PC-3 (cell line): ENCODE measurements around the gene CCDC174. TPM values are rescaled to one million over a fixed set of nuclear protein-coding genes. Genes with fewer than 3 reads are reported as not detected.
"Not testable (repeated sequence)": the region's sequence is repeated elsewhere in the genome, so short reads cannot be mapped to it uniquely, and the experiment has no call there.

Experiments
- ATAC-seq: fragments of 200-7000 bp; cut with Tn5 transposase; 2 replicates; pipeline ENCODE4 v1.9.1; 2020; ENCODE audit warnings: mild to moderate bottlenecking, moderate library complexity
- BruUV-seq: library from RNA; stranded (reverse); fragments of 400-500 nt; replicated peaks from 2 replicates; lab custom pipeline; 2021; lab: Mats Ljungman, UMichigan
- CTCF ChIA-PET: fragments of 300-600 bp; sonication (Branson Sonifier 250); formaldehyde crosslinking; loops from one replicate; lab custom pipeline; 2022; ENCODE audit warnings: antibody characterized with exemption; lab: Charles Lee
- POLR2A ChIA-PET: fragments of 300-600 bp; sonication (Branson Sonifier 250); formaldehyde crosslinking; loops from one replicate; lab custom pipeline; 2022; ENCODE audit warnings: antibody characterized with exemption; ENCODE audit not compliant: unreplicated experiment; lab: Charles Lee
- DNase-seq: peaks from one replicate; pipeline ENCODE4 v3.0.0-alpha.2; 2015
- H2AFZ ChIP-seq: fragments of 300-600 bp; sonication (generic); 2 replicates; pipeline ENCODE4 v1.6.0; 2016; ENCODE audit warnings: antibody characterized with exemption, low read length
- H3F3A ChIP-seq: fragments of 300-600 bp; sonication (generic); one replicate; pipeline ENCODE4 v1.6.0; 2017; ENCODE audit warnings: antibody characterized with exemption, low read length, control low read depth, mild to moderate bottlenecking; ENCODE audit not compliant: unreplicated experiment
- H3K27ac ChIP-seq: fragments of 300-600 bp; sonication (generic); 2 replicates; pipeline ENCODE4 v1.5.1; 2016; ENCODE audit warnings: mild to moderate bottlenecking, low read length
- H3K27me3 ChIP-seq: fragments of 300-600 bp; sonication (generic); 2 replicates; pipeline ENCODE4 v1.6.1; 2016; ENCODE audit warnings: low read length, mixed read lengths
- H3K36me3 ChIP-seq: fragments of 300-600 bp; sonication (generic); 2 replicates; pipeline ENCODE4 v1.6.1; 2016; ENCODE audit warnings: low read depth, mixed run types, low read length, mixed read lengths
- H3K4me1 ChIP-seq: fragments of 300-600 bp; sonication (generic); 2 replicates; pipeline ENCODE4 v1.5.1; 2016; ENCODE audit warnings: low read length; ENCODE audit not compliant: insufficient read depth
- H3K4me2 ChIP-seq: fragments of 300-600 bp; sonication (generic); 2 replicates; pipeline ENCODE4 v1.6.0; 2016; ENCODE audit warnings: low read length
- H3K4me3 ChIP-seq: fragments of 300-600 bp; sonication (generic); 2 replicates; pipeline ENCODE4 v1.5.1; 2016; ENCODE audit warnings: mild to moderate bottlenecking, low read length, mixed read lengths
- H3K79me2 ChIP-seq: fragments of 300-600 bp; sonication (generic); 2 replicates; pipeline ENCODE4 v1.6.1; 2017; ENCODE audit warnings: low read length, mixed read lengths
- H3K9ac ChIP-seq: fragments of 300-600 bp; sonication (generic); 2 replicates; pipeline ENCODE4 v1.6.0; 2016; ENCODE audit warnings: mild to moderate bottlenecking, low read length
- H3K9me2 ChIP-seq: fragments of 300-600 bp; sonication (generic); replicated peaks from 2 replicates; pipeline ENCODE4 v1.6.1; 2016; ENCODE audit warnings: mixed run types, low read length, mixed read lengths
- H3K9me3 ChIP-seq: fragments of 300-600 bp; sonication (generic); 2 replicates; pipeline ENCODE4 v1.6.1; 2016; ENCODE audit warnings: low read length, mixed read lengths
- H4K20me1 ChIP-seq: fragments of 300-600 bp; sonication (generic); 2 replicates; pipeline ENCODE4 v1.6.1; 2016; ENCODE audit warnings: low read length, mixed read lengths
- EZH2 ChIP-seq: fragments of 300-600 bp; sonication (generic); IDR thresholded peaks from one replicate; pipeline ENCODE4 v1.6.1; 2017; ENCODE audit warnings: antibody characterized with exemption, mild to moderate bottlenecking, low read length; ENCODE audit not compliant: unreplicated experiment
- EZH2phosphoT487 ChIP-seq: fragments of 300-600 bp; sonication (generic); IDR thresholded peaks from 2 replicates; pipeline ENCODE4 v1.6.1; 2018; ENCODE audit warnings: mild to moderate bottlenecking, antibody characterized with exemption, low read length, borderline replicate concordance
- intact Hi-C: fragments of 100-400 bp; cut with micrococcal nuclease; formaldehyde crosslinking; loops from 2 replicates; pipeline ENCODE4 v1.9.0; 2023
- total RNA-seq: library from RNA; depleted of rRNA; stranded (reverse); fragments of >200 nt; gene quantifications from 2 replicates; pipeline ENCODE4 v1.2.3, GENCODE V29; 2014
- TF ChIP-seq, protein P1 (sequence below): fragments of 300-600 bp; sonication (generic); conservative IDR thresholded peaks from 2 replicates; pipeline ENCODE4 v1.5.1; 2017; ENCODE audit warnings: antibody characterized with exemption, low read depth, mild to moderate bottlenecking, low read length

CCDC174 gene
- total RNA-seq, 1 experiment from 2014 or later: 8.2 TPM

DNA sequence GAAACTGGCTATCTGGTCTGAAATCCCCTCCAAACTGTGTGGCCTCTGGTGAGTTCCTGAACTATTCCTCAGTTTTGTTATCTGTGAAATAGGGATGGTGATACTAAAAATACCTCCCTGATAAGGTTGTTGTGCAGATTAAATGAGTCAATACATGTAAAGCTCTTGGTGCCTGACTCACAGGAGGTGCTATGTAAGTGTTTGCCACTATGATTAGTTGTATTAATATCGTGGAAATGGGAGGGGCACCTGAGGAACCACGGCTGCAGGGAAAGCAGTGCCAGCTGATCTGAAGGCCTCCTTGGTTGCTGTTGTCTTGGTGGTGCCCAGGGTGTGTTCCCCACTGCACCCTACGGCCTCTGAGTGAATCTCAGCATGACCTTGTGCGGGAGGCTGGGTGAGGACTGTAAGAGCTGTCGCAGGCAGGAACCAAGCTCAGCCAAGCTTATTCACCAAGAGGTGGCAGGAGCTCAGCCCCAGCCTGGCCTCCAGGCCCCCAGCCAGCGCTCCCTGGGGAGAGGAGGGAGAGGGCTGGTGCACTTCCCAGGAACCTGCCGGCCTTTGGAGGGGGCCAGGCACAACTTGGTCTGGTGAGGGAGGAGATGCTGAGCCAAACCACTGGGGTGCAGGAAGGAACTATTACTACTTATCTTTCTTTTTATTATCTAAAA, 44.8 kb upstream of the CCDC174 start:
- no peak for TF ChIP-seq EZH2phosphoT487
- TF ChIP-seq, protein P1, sequence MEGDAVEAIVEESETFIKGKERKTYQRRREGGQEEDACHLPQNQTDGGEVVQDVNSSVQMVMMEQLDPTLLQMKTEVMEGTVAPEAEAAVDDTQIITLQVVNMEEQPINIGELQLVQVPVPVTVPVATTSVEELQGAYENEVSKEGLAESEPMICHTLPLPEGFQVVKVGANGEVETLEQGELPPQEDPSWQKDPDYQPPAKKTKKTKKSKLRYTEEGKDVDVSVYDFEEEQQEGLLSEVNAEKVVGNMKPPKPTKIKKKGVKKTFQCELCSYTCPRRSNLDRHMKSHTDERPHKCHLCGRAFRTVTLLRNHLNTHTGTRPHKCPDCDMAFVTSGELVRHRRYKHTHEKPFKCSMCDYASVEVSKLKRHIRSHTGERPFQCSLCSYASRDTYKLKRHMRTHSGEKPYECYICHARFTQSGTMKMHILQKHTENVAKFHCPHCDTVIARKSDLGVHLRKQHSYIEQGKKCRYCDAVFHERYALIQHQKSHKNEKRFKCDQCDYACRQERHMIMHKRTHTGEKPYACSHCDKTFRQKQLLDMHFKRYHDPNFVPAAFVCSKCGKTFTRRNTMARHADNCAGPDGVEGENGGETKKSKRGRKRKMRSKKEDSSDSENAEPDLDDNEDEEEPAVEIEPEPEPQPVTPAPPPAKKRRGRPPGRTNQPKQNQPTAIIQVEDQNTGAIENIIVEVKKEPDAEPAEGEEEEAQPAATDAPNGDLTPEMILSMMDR: no peak
- TF ChIP-seq EZH2: no peak

DNA sequence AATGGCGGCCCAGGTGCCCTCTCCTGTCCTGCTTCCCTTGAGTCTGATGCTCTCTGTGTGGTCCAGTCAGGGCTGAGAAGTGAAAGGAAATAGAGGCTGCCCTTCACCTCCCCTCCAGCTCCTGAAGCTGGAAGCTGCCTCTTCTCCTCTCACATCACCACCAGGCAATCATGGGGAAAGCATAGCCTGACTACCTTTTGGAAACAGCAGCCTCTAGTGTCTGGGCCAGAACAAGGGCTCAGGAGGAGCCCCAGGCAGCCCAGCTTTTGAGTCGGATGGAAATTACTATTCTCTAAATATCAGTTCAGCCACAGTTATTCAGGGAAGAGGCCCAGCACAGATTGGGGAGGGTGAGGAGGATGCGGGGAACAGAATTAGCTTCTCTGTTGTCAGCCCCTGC, 43.3 kb upstream of the CCDC174 start:
- TF ChIP-seq, protein P1: peak; percentile 33; the same call in 1 of the 2 replicates
- no peak for TF ChIP-seq EZH2
- no peak for TF ChIP-seq EZH2phosphoT487
- ChIA-PET POLR2A (no interaction called here), CTCF (interaction anchor here (0.7 kb wide), 1 partner anchor 30 kb away, joined by 6 read pairs; no protein-coding TSS in a partner anchor)
- Histone ChIP-seq H4K20me1 (no peaks in the 10 kb centered on the region), H3K27me3 (peaks cover 36% of the 10 kb centered on the region), H3K9me3 (no peaks in the 10 kb centered on the region), H3K9me2 (no peaks in the 10 kb centered on the region), H3K36me3 (no peaks in the 10 kb centered on the region), H2AFZ (no peak overlapping the region), H3K79me2 (no peaks in the 10 kb centered on the region), H3F3A (no peaks in the 10 kb centered on the region), H3K27ac (no peak overlapping the region), H3K4me2 (no peak overlapping the region), H3K4me3 (no peak overlapping the region), H3K9ac (no peak overlapping the region), H3K4me1 (no peaks in the 10 kb centered on the region)
- DNase-seq (peak; percentile 17), ATAC-seq (peak; percentile 62)
- intact Hi-C loops: no loop called here
- no TSS peak for BruUV-seq

More for the DNA sequence above, 44.8 kb upstream of the CCDC174 start:
- Histone ChIP-seq H3K9ac (no peak overlapping the region), H3K27me3 (peaks cover 40% of the 10 kb centered on the region), H3F3A (no peaks in the 10 kb centered on the region), H3K4me3 (no peak overlapping the region), H3K36me3 (no peaks in the 10 kb centered on the region), H3K9me2 (no peaks in the 10 kb centered on the region), H3K27ac (no peak overlapping the region), H3K4me1 (no peaks in the 10 kb centered on the region), H3K4me2 (no peak overlapping the region), H3K79me2 (no peaks in the 10 kb centered on the region), H2AFZ (no peak overlapping the region), H4K20me1 (no peaks in the 10 kb centered on the region), H3K9me3 (no peaks in the 10 kb centered on the region)
- DNase-seq (peak; percentile 25), ATAC-seq (peak; percentile 14)
- intact Hi-C loops: no loop called here
- no TSS peak for BruUV-seq
- CTCF ChIA-PET: no interaction called here
- POLR2A ChIA-PET: no interaction called here

DNA sequence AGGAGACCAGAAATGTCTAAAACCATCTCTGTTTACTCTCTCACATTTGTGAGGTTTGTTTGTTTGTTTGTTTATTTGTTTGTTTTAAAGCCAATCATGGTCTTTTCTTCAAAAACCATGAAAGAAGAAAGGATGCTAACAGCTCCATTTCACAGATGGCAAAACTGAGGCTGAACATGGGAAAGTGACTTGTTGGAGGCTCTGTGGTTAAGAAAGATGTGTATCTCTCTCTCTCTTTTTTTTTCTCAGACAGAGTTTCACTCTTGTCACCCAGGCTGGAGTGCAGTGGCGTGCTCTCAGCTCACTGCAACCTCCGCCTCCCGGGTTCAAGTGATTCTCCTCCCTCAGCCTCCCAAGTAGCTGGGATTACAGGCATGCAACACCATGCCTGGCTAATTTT, 42.5 kb upstream of the CCDC174 start:
- H3K9ac ChIP-seq, H3F3A ChIP-seq, ATAC-seq, H3K9me3 ChIP-seq, H3K36me3 ChIP-seq, H3K27ac ChIP-seq, intact Hi-C loops, POLR2A ChIA-PET, H3K4me2 ChIP-seq, H3K4me3 ChIP-seq, DNase-seq, CTCF ChIA-PET, H4K20me1 ChIP-seq, H2AFZ ChIP-seq, H3K9me2 ChIP-seq, H3K79me2 ChIP-seq, H3K4me1 ChIP-seq, BruUV-seq: not testable (repeated sequence)
- H3K27me3 ChIP-seq: peaks cover 31% of the 10 kb centered on the region
